Activated CD8-positive, alpha-beta T cell treated with anti-CD3 and anti-CD28 coated beads for 36 hours (primary cell): ENCODE data around the gene PPP1R13B. TPM values are rescaled to one million over a fixed set of nuclear protein-coding genes. Genes with fewer than 3 reads are reported as not detected.
"Not testable (repeated sequence)": the region's sequence is repeated elsewhere in the genome, so short reads cannot be mapped to it uniquely, and the experiment has no call there.

ENCODE experiments used
- ATAC-seq: fragments of 200-7000 bp; cut with Tn5 transposase; one replicate; pipeline ENCODE4 v1.10.0; 2021; ENCODE audit warnings: mild to moderate bottlenecking, moderate library complexity
- CTCF ChIA-PET: fragments of 350-600 bp; sonication (Branson Sonifier 250); formaldehyde crosslinking; loops from one replicate; lab custom pipeline; 2021; ENCODE audit warnings: antibody characterized with exemption; lab: Charles Lee
- POLR2A ChIA-PET: fragments of 350-600 bp; sonication (Branson Sonifier 250); formaldehyde crosslinking; loops from one replicate; lab custom pipeline; 2021; ENCODE audit warnings: antibody characterized with exemption; lab: Charles Lee
- DNase-seq: peaks from one replicate; pipeline ENCODE4 v3.0.0-alpha.2; 2020
- H3K27ac Mint-ChIP-seq: one replicate; pipeline ENCODE4 v1.8.0; 2021; ENCODE audit warnings: mild to moderate bottlenecking, mixed read lengths
- H3K27me3 Mint-ChIP-seq: one replicate; pipeline ENCODE4 v1.8.0; 2021; ENCODE audit warnings: mixed read lengths
- H3K36me3 Mint-ChIP-seq: one replicate; pipeline ENCODE4 v1.8.0; 2021; ENCODE audit warnings: low read depth, mixed read lengths
- H3K4me1 Mint-ChIP-seq: one replicate; pipeline ENCODE4 v1.8.0; 2021; ENCODE audit warnings: low read depth, mixed read lengths
- H3K4me3 Mint-ChIP-seq: one replicate; pipeline ENCODE4 v1.8.0; 2021; ENCODE audit warnings: mild to moderate bottlenecking, moderate library complexity, mixed read lengths
- H3K9me3 Mint-ChIP-seq: one replicate; pipeline ENCODE4 v1.8.0; 2021; ENCODE audit warnings: mixed read lengths
- CTCF ChIP-seq: fragments of 200-600 bp; IDR thresholded peaks from one replicate; pipeline ENCODE4 v1.8.0; 2022; ENCODE audit warnings: antibody characterized with exemption, mild to moderate bottlenecking
- intact Hi-C: fragments of 100-400 bp; cut with micrococcal nuclease; formaldehyde crosslinking; loops from one replicate; pipeline ENCODE4 v1.10.0; 2022
- total RNA-seq, 2 experiments: library from RNA; stranded (reverse); gene quantifications; one replicate each; pipeline ENCODE4 v1.2.3, GENCODE V29; 2021

The PPP1R13B gene
- total RNA-seq, 2 experiments from 2014 or later = 11.9 to 14.5 TPM

DNA sequence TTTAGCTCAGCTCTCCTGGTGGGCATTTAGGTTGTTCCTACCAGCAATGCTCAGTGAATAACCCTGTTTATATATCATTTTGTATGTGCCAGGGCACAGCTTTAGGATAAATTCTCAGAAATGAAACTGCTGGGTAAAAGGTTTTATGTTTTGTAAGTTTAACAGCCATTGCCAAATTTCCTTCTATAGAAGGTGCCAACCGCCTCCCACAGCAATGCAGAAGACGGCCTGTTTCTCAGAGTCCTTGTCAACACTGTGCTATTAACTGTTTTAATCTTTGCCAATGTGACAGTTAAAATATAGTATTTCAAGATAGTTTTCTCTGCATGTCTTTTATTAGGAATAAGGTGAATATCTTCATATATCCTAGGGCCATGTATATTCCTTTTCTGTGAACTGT lies 65.0 kb downstream of the PPP1R13B start:
- peaks cover 3% of the 10 kb centered on the region for H3K36me3 Mint-ChIP-seq
- H3K27ac Mint-ChIP-seq = no peak overlapping the region
- intact Hi-C loops = no loop called here
- no peaks in the 10 kb centered on the region for H3K27me3 Mint-ChIP-seq
- DNase-seq (no peak), ATAC-seq (no peak)
- no peaks in the 10 kb centered on the region for H3K4me1 Mint-ChIP-seq
- ChIA-PET CTCF (no interaction called here), POLR2A (interaction anchor here (0.6 kb wide), 1 partner anchor 216 kb away, joined by 3 read pairs; no protein-coding TSS in a partner anchor)
- H3K4me3 Mint-ChIP-seq = no peak overlapping the region
- H3K9me3 Mint-ChIP-seq = no peaks in the 10 kb centered on the region
- no peak for TF ChIP-seq CTCF

DNA sequence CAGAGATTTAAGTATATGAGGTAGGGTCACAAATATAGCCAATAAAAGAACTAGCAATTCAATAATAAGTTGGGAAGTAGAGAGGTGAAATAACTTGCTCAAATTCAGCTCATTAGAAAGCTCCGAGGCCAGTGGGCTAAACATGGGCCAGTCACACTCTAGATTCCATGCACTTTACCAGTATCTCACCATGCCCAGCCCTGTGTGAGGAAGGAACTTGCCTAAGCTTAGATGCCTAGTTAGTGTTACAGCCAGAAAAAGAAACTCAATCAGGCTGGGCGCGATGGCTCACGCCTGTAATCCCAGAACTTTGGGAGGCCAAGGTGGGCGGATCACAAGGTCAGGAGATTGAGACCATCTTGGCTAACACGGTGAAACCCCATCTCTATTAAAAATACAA lies 71.1 kb downstream of the PPP1R13B start:
- ATAC-seq, H3K9me3 Mint-ChIP-seq, H3K27ac Mint-ChIP-seq, H3K4me3 Mint-ChIP-seq, POLR2A ChIA-PET, CTCF ChIA-PET, DNase-seq, intact Hi-C loops, H3K27me3 Mint-ChIP-seq, H3K4me1 Mint-ChIP-seq: not testable (repeated sequence)
- H3K36me3 Mint-ChIP-seq = peaks cover 16% of the 10 kb centered on the region

DNA sequence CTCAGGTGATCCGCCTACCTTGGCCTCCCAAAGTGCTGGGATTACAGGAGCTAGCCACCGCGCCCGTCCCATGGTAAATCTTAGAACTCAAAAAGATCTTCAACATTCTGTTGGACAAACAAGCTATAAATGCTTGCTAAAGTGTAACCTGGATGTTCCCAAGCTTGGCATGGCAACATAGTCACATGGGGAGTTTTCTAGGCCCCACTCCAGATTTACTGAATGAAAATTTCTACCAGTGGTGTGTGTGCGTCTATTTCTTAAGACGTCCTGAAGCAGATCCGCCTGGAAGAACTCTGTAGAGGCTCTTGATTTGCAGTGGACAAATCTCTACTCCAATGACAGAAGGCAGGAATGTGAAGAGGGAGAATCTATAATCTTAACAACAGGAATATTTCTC lies 71.9 kb downstream of the PPP1R13B start:
- no peak overlapping the region for H3K4me3 Mint-ChIP-seq
- H3K4me1 Mint-ChIP-seq = no peaks in the 10 kb centered on the region
- H3K27ac Mint-ChIP-seq = no peak overlapping the region
- H3K27me3 Mint-ChIP-seq = no peaks in the 10 kb centered on the region
- DNase-seq = no peak
- no peak for ATAC-seq
- intact Hi-C loops = no loop called here
- POLR2A ChIA-PET = no interaction called here
- peaks cover 4% of the 10 kb centered on the region for H3K9me3 Mint-ChIP-seq
- CTCF ChIA-PET = no interaction called here
- TF ChIP-seq CTCF = no peak
- H3K36me3 Mint-ChIP-seq = peaks cover 17% of the 10 kb centered on the region

DNA sequence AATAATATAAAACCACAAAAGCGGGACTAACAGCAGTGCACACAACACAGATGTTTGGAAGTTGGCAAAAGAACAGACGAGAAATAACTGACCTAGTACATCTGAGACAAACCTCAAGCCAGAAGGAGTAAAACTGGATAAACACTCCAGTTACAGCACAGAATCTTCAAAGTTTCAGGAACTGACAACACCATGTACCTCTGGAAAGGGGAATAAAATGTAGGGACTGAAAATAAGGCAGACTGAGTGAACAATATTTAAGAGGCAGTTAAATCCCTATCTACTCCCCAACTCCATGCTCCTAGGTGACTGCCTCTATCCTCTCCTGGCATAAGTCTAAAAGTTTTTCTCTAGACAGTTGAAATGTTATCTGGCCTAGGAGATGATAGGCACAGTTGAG lies 73.9 kb downstream of the PPP1R13B start:
- POLR2A ChIA-PET = no interaction called here
- no peaks in the 10 kb centered on the region for H3K27me3 Mint-ChIP-seq
- H3K9me3 Mint-ChIP-seq = peaks cover 4% of the 10 kb centered on the region
- DNase-seq (no peak), ATAC-seq (no peak)
- intact Hi-C loops = no loop called here
- H3K4me3 Mint-ChIP-seq = no peak overlapping the region
- no peak overlapping the region for H3K27ac Mint-ChIP-seq
- no peak for TF ChIP-seq CTCF
- peaks cover 16% of the 10 kb centered on the region for H3K36me3 Mint-ChIP-seq
- CTCF ChIA-PET = no interaction called here
- H3K4me1 Mint-ChIP-seq = no peaks in the 10 kb centered on the region

- Mint-ChIP-seq H3K27ac (no peak overlapping the region), H3K9me3 (peaks cover 4% of the 10 kb centered on the region), H3K4me3 (no peak overlapping the region), H3K36me3 (peaks cover 15% of the 10 kb centered on the region), H3K27me3 (no peaks in the 10 kb centered on the region), H3K4me1 (no peaks in the 10 kb centered on the region)
- ChIA-PET CTCF (no interaction called here), POLR2A (no interaction called here)
- no peak for ATAC-seq
- DNase-seq = no peak
- no peak for TF ChIP-seq CTCF
- intact Hi-C loops = no loop called here
Measured at GRCh38 chr14:103772078-103772712, 75.2 kb downstream of the PPP1R13B start.
